A673 (cell line): ENCODE measurements around the gene SEMA3A. TPM values are rescaled to one million over a fixed set of nuclear protein-coding genes. Genes with fewer than 3 reads are reported as not detected.

ENCODE experiments used
- BruUV-seq: library from RNA; stranded (reverse); fragments of 400-500 nt; replicated peaks from 2 replicates; lab custom pipeline; 2021; lab: Mats Ljungman, UMichigan
- CTCF ChIA-PET: fragments of 300-600 bp; sonication (Branson Sonifier 250); formaldehyde crosslinking; loops from one replicate; lab custom pipeline; 2022; ENCODE audit warnings: antibody characterized with exemption; lab: Charles Lee
- POLR2A ChIA-PET: fragments of 300-600 bp; sonication (Branson Sonifier 250); formaldehyde crosslinking; loops from one replicate; lab custom pipeline; 2022; ENCODE audit warnings: antibody characterized with exemption; ENCODE audit not compliant: low non-redundant PET; lab: Charles Lee
- DNase-seq: peaks from one replicate; pipeline ENCODE4 v3.0.0-alpha.2; 2015; ENCODE audit warnings: low spot score
- H3K27ac ChIP-seq: fragments of 200-600 bp; sonication (generic); 2 replicates; pipeline ENCODE4 v1.5.1; 2016; ENCODE audit warnings: mixed run types, low read depth, mild to moderate bottlenecking, mixed read lengths, antibody characterized with exemption, low read length; ENCODE audit not compliant: poor library complexity, severe bottlenecking
- H3K27me3 ChIP-seq: fragments of 200-600 bp; sonication (generic); replicated peaks from 2 replicates; pipeline ENCODE4 v1.6.1; 2017; ENCODE audit warnings: mixed run types, low read depth, mild to moderate bottlenecking, mixed read lengths, antibody characterized with exemption, low read length; ENCODE audit not compliant: insufficient read depth, poor library complexity
- H3K36me3 ChIP-seq: fragments of 200-600 bp; sonication (generic); 2 replicates; pipeline ENCODE4 v1.6.1; 2016; ENCODE audit warnings: mixed run types, mild to moderate bottlenecking, mixed read lengths, antibody characterized with exemption, low read length; ENCODE audit not compliant: insufficient read depth, poor library complexity, severe bottlenecking
- H3K4me1 ChIP-seq: fragments of 200-600 bp; sonication (generic); 2 replicates; pipeline ENCODE4 v1.6.1; 2017; ENCODE audit warnings: mixed run types, mild to moderate bottlenecking, mixed read lengths, antibody characterized with exemption, low read length; ENCODE audit not compliant: insufficient read depth, poor library complexity, severe bottlenecking
- H3K4me3 ChIP-seq: fragments of 200-600 bp; sonication (generic); 2 replicates; pipeline ENCODE4 v1.5.1; 2016; ENCODE audit warnings: low read depth, mixed run types, mild to moderate bottlenecking, mixed read lengths, low read length; ENCODE audit not compliant: poor library complexity, severe bottlenecking
- H3K9me3 ChIP-seq: fragments of 200-600 bp; sonication (generic); 2 replicates; pipeline ENCODE4 v1.6.1; 2016; ENCODE audit warnings: mixed run types, low read depth, mild to moderate bottlenecking, mixed read lengths, antibody characterized with exemption, low read length; ENCODE audit not compliant: poor library complexity, severe bottlenecking
- EZH2 ChIP-seq: fragments of 200-600 bp; sonication (generic); IDR thresholded peaks from 2 replicates; pipeline ENCODE4 v1.6.1; 2017; ENCODE audit warnings: borderline replicate concordance, low read depth, mild to moderate bottlenecking, mixed read lengths, antibody characterized with exemption, low read length; ENCODE audit not compliant: poor library complexity, severe bottlenecking
- intact Hi-C: fragments of 100-400 bp; cut with micrococcal nuclease; formaldehyde crosslinking; loops from one replicate; pipeline ENCODE4 v1.10.0; 2022; ENCODE audit not compliant: unreplicated experiment
- total RNA-seq: library from RNA; stranded (reverse); gene quantifications from 2 replicates; pipeline ENCODE4 v1.2.3, GENCODE V29; 2021
- TF ChIP-seq, protein P1 (sequence below): fragments of 300-800, 200-600 bp; sonication (generic); conservative IDR thresholded peaks from 2 replicates; pipeline ENCODE4 v1.5.1; 2017; ENCODE audit warnings: low read depth, mild to moderate bottlenecking, antibody characterized with exemption, low read length, moderate library complexity, mixed read lengths

Gene SEMA3A
- total RNA-seq, 1 experiment from 2014 or later = 22.8 TPM

DNA sequence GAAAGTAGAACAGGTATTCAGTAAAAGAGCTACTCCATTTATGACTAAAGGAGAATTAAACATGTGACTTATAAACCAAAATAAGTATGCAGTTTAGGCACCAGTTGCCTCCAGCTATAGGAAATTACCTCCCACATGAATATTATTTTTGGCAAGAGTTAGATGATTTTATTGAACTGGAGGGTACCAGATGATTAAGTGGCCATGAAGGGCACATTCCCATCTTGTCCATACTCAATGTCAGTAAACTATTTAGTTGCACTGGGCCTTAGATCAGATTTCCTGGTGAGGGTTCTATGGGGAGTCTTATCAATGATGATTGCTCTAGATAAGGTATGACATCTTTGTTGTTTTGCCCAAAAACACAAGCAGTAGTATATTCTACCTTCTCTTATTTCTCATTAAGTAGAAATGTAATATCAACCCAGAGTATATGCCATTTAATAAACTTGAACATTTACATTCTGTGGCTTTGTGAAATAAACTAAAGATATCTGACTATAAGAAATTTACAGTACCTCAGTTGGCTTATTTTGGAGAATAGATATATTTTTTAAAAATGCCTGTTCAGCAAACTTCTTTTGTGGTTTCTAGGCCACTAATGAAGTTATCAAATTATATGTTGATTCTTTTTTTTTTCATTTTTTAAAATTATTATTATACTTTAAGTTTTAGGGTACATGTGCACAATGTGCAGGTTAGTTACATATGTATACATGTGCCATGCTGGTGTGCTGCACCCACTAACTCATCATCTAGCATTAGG is 145.3 kb downstream of the SEMA3A start:
- POLR2A ChIA-PET = no interaction called here
- CTCF ChIA-PET = no interaction called here
- Histone ChIP-seq H3K27ac (no peak overlapping the region), H3K9me3 (no peaks in the 10 kb centered on the region), H3K27me3 (no peaks in the 10 kb centered on the region), H3K4me3 (no peak overlapping the region), H3K36me3 (no peaks in the 10 kb centered on the region), H3K4me1 (peaks cover 33% of the 10 kb centered on the region)
- intact Hi-C loops = loop anchor here (10.0 kb wide), 1 partner anchor 86 kb away; no protein-coding TSS in a partner anchor
- TF ChIP-seq, protein P1, sequence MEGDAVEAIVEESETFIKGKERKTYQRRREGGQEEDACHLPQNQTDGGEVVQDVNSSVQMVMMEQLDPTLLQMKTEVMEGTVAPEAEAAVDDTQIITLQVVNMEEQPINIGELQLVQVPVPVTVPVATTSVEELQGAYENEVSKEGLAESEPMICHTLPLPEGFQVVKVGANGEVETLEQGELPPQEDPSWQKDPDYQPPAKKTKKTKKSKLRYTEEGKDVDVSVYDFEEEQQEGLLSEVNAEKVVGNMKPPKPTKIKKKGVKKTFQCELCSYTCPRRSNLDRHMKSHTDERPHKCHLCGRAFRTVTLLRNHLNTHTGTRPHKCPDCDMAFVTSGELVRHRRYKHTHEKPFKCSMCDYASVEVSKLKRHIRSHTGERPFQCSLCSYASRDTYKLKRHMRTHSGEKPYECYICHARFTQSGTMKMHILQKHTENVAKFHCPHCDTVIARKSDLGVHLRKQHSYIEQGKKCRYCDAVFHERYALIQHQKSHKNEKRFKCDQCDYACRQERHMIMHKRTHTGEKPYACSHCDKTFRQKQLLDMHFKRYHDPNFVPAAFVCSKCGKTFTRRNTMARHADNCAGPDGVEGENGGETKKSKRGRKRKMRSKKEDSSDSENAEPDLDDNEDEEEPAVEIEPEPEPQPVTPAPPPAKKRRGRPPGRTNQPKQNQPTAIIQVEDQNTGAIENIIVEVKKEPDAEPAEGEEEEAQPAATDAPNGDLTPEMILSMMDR = no peak
- no peak for TF ChIP-seq EZH2
- DNase-seq = no peak
- no TSS peak for BruUV-seq

DNA sequence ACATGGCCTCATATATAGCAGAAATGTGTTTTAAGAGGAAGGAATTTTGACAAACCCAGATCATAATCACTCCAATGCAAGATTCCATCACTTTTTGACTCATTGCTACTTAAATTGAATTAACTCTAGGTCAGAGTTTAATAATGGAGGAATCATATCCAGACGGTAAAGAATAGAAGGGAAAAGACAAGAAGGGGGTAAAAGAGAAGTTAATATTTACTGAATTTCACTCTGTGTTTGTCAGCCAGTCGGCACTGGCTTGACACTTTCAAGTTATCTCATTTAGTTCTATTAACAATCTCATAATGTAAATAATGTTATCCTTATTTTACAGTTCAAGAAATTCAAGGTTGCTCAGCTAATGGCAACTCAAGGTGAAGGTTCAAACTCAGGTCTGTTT is 147.5 kb downstream of the SEMA3A start:
- intact Hi-C loops = loop anchor here (10.0 kb wide), 1 partner anchor 88 kb away; no protein-coding TSS in a partner anchor
- CTCF ChIA-PET = no interaction called here
- POLR2A ChIA-PET = no interaction called here
- Histone ChIP-seq H3K4me1 (peaks cover 55% of the 10 kb centered on the region), H3K27me3 (no peaks in the 10 kb centered on the region), H3K27ac (no peak overlapping the region), H3K4me3 (no peak overlapping the region), H3K36me3 (no peaks in the 10 kb centered on the region), H3K9me3 (no peaks in the 10 kb centered on the region)
- no TSS peak for BruUV-seq
- TF ChIP-seq EZH2 = no peak
- TF ChIP-seq, protein P1 = no peak
- no peak for DNase-seq

DNA sequence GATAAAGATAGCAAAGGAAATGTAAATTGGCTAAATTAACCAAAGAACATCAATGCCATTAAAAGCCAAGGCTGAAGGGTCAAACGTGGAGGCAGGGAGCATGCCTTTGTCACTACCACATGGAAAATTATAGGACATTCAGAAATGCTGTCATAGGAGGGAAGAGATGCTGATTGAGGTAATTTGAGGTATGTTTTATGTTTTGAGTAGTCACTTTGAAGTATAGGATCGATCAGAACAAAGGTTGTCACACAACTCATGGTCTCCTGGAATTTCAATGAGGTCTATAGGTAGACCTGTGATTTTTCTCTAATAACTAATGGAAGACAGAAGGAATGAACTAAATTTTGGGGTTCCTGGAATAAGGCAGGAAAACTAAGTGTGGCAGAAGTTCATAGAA is 149.8 kb downstream of the SEMA3A start:
- BruUV-seq = no TSS peak
- no peak for DNase-seq
- Histone ChIP-seq H3K27me3 (no peaks in the 10 kb centered on the region), H3K27ac (no peak overlapping the region), H3K36me3 (no peaks in the 10 kb centered on the region), H3K4me3 (no peak overlapping the region), H3K4me1 (peaks cover 76% of the 10 kb centered on the region), H3K9me3 (no peaks in the 10 kb centered on the region)
- TF ChIP-seq, protein P1 = no peak
- TF ChIP-seq EZH2 = no peak
- POLR2A ChIA-PET = no interaction called here
- CTCF ChIA-PET = no interaction called here
- intact Hi-C loops = loop anchor here (10.0 kb wide), 1 partner anchor 90 kb away; no protein-coding TSS in a partner anchor
